A549 treated with GW870086 at 1 μM for 4 hours (cell line): ENCODE measurements around the gene SH3D21. TPM values are rescaled to one million over a fixed set of nuclear protein-coding genes. Genes with fewer than 3 reads are reported as not detected.

ENCODE experiments used
- total RNA-seq: library from RNA; stranded (reverse); fragments of 200-300 nt; extraction: Qiagen RNA extraction; gene quantifications from 5 replicates; pipeline ENCODE4 v1.2.3, GENCODE V29; 2022; ENCODE audit warnings: low read depth

SH3D21 gene
- 2.0 to 3.2 TPM (median 2.3 TPM) in 5 replicates for total RNA-seq

GRCh38 chr1:36306210-36306901 lies at the start of gene SH3D21:
Gene SH3D21, plus strand, starts transcription at chr1:36306368. Its CDS starts 53 bp downstream, at chr1:36306421.

GRCh38 chr1:36323636-36324352 lies 17.6 kb downstream of the SH3D21 start, which contains the start of gene EVA1B:
Gene EVA1B, minus strand, starts transcription at chr1:36323645. Its CDS starts 608 bp downstream, at chr1:36323037.

Other genes with a start within 250 kb of the SH3D21 start
- not detected in 5 replicates for gene TEKT2, start 222.3 kb upstream of the SH3D21 start, total RNA-seq
- 23.7 to 31.7 TPM (median 28.6 TPM) in 5 replicates for gene ADPRS, start 217.5 kb upstream of the SH3D21 start, total RNA-seq
- gene COL8A2, start 181.1 kb upstream of the SH3D21 start, total RNA-seq: 0.07 to 0.19 TPM (median 0.10 TPM) in 5 replicates
- 73.8 to 83.7 TPM (median 78.8 TPM) in 5 replicates for gene TRAPPC3, start 156.9 kb upstream of the SH3D21 start, total RNA-seq
- gene MAP7D1, start 150.2 kb upstream of the SH3D21 start, total RNA-seq: 176 to 195 TPM (median 184 TPM) in 5 replicates
- gene THRAP3, start 81.9 kb upstream of the SH3D21 start, total RNA-seq: 58.1 to 70.9 TPM (median 67.3 TPM) in 5 replicates
- gene EVA1B, start 17.3 kb downstream of the SH3D21 start, total RNA-seq: 11.7 to 24.8 TPM (median 22.8 TPM) in 5 replicates
- 9.3 to 11.8 TPM (median 10.8 TPM) in 5 replicates for gene STK40, start 79.6 kb downstream of the SH3D21 start, total RNA-seq
- gene LSM10, start 91.5 kb downstream of the SH3D21 start, total RNA-seq: 43.6 to 48.8 TPM (median 47.1 TPM) in 5 replicates
- gene OSCP1, start 144.1 kb downstream of the SH3D21 start, total RNA-seq: 6.1 to 7.0 TPM (median 6.6 TPM) in 5 replicates
- 75.1 to 92.6 TPM (median 87.1 TPM) in 5 replicates for gene MRPS15, start 158.0 kb downstream of the SH3D21 start, total RNA-seq
- not detected in 5 replicates for gene CSF3R, start 176.5 kb downstream of the SH3D21 start, total RNA-seq